ENCODE data around the gene ACAP1.

The ACAP1 gene

GRCh38 chr17:7321466-7321865, 14.9 kb upstream of the ACAP1 start:
- H3K36me3 ChIP-seq (ENCODE audit: insufficient read depth, low read length), result peaks cover 87% of the 10 kb centered on the region
- no peak overlapping the region for H3K4me3 ChIP-seq (ENCODE audit: low read depth, low read length, poor library complexity, severe bottlenecking)

GRCh38 chr17:7322520-7323194, 13.7 kb upstream of the ACAP1 start:
- Histone ChIP-seq H3K36me3 (ENCODE audit: insufficient read depth, low read length) (peaks cover 81% of the 10 kb centered on the region), H3K27ac (ENCODE audit: low read depth, low read length, poor library complexity, severe bottlenecking) (no peak overlapping the region), H3K4me2 (ENCODE audit: low read length) (no peak overlapping the region), H3K79me2 (ENCODE audit: insufficient read depth, low read length) (no peaks in the 10 kb centered on the region), H2AFZ (ENCODE audit: low read length) (no peak overlapping the region), H3K27me3 (ENCODE audit: insufficient read depth, low read length) (no peaks in the 10 kb centered on the region), H4K20me1 (ENCODE audit: insufficient read depth, low read length) (no peaks in the 10 kb centered on the region), H3F3A (ENCODE audit: insufficient read depth, low read length) (0 out of 2 replicates have a peak, but pooled peaks cover 2% of the 10 kb centered on the region), H3K4me3 (ENCODE audit: low read depth, low read length, poor library complexity, severe bottlenecking) (no peak overlapping the region), H3K9ac (ENCODE audit: low read length) (no peak overlapping the region), H3K4me1 (ENCODE audit: insufficient read depth, low read length, severe bottlenecking) (peaks cover 3% of the 10 kb centered on the region), H3K9me3 (ENCODE audit: low read length) (no peaks in the 10 kb centered on the region), H3K9me2 (ENCODE audit: low read depth, low read length) (no peaks in the 10 kb centered on the region)
- no peak for TF ChIP-seq CTCF (IDR thresholded peaks at IDR 0.05; ENCODE audit: low read length)

More at GRCh38 chr17:7321466-7321865, 14.9 kb upstream of the ACAP1 start:
- Histone ChIP-seq H3K9me3 (ENCODE audit: low read length) (no peaks in the 10 kb centered on the region), H3F3A (ENCODE audit: insufficient read depth, low read length) (0 out of 2 replicates have a peak, but pooled peaks cover 2% of the 10 kb centered on the region), H3K27me3 (ENCODE audit: insufficient read depth, low read length) (no peaks in the 10 kb centered on the region), H2AFZ (ENCODE audit: low read length) (no peak overlapping the region), H3K27ac (ENCODE audit: low read depth, low read length, poor library complexity, severe bottlenecking) (no peak overlapping the region), H3K9ac (ENCODE audit: low read length) (no peak overlapping the region), H3K9me2 (ENCODE audit: low read depth, low read length) (no peaks in the 10 kb centered on the region), H3K4me2 (ENCODE audit: low read length) (no peak overlapping the region), H3K79me2 (ENCODE audit: insufficient read depth, low read length) (no peaks in the 10 kb centered on the region), H3K4me1 (ENCODE audit: insufficient read depth, low read length, severe bottlenecking) (no peaks in the 10 kb centered on the region), H4K20me1 (ENCODE audit: insufficient read depth, low read length) (no peaks in the 10 kb centered on the region)
- TF ChIP-seq CTCF (IDR thresholded peaks at IDR 0.05; ENCODE audit: low read length) (no peak), EZH2 (IDR thresholded peaks at IDR 0.05; ENCODE audit: borderline replicate concordance, low read length) (no peak)

- H3K4me2 ChIP-seq (ENCODE audit: low read length), result no peak overlapping the region
- TF ChIP-seq CTCF (IDR thresholded peaks at IDR 0.05; ENCODE audit: low read length) (peak; percentile 92), EZH2 (IDR thresholded peaks at IDR 0.05; ENCODE audit: borderline replicate concordance, low read length) (no peak)
- no peaks in the 10 kb centered on the region for H3K9me3 ChIP-seq (ENCODE audit: low read length)
- no peaks in the 10 kb centered on the region for H3K27me3 ChIP-seq (ENCODE audit: insufficient read depth, low read length)
- H4K20me1 ChIP-seq (ENCODE audit: insufficient read depth, low read length), result no peaks in the 10 kb centered on the region
- H3K27ac ChIP-seq (ENCODE audit: low read depth, low read length, poor library complexity, severe bottlenecking), result no peak overlapping the region
- H3K9me2 ChIP-seq (ENCODE audit: low read depth, low read length), result no peaks in the 10 kb centered on the region
- peaks cover 13% of the 10 kb centered on the region for H3K4me1 ChIP-seq (ENCODE audit: insufficient read depth, low read length, severe bottlenecking)
- H3K9ac ChIP-seq (ENCODE audit: low read length), result no peak overlapping the region
- no peak overlapping the region for H2AFZ ChIP-seq (ENCODE audit: low read length)
- H3F3A ChIP-seq (ENCODE audit: insufficient read depth, low read length), result 0 out of 2 replicates have a peak, but pooled peaks cover 2% of the 10 kb centered on the region
- peaks cover 69% of the 10 kb centered on the region for H3K36me3 ChIP-seq (ENCODE audit: insufficient read depth, low read length)
- no peak overlapping the region for H3K4me3 ChIP-seq (ENCODE audit: low read depth, low read length, poor library complexity, severe bottlenecking)
- H3K79me2 ChIP-seq (ENCODE audit: insufficient read depth, low read length), result no peaks in the 10 kb centered on the region
Measured at GRCh38 chr17:7323731-7324437, 12.4 kb upstream of the ACAP1 start.
